Measurements from ENCODE around the gene SLC39A1.
"Not testable (repeated sequence)": the region's sequence is repeated elsewhere in the genome, so short reads cannot be mapped to it uniquely, and the experiment has no call there.

SLC39A1 gene

DNA sequence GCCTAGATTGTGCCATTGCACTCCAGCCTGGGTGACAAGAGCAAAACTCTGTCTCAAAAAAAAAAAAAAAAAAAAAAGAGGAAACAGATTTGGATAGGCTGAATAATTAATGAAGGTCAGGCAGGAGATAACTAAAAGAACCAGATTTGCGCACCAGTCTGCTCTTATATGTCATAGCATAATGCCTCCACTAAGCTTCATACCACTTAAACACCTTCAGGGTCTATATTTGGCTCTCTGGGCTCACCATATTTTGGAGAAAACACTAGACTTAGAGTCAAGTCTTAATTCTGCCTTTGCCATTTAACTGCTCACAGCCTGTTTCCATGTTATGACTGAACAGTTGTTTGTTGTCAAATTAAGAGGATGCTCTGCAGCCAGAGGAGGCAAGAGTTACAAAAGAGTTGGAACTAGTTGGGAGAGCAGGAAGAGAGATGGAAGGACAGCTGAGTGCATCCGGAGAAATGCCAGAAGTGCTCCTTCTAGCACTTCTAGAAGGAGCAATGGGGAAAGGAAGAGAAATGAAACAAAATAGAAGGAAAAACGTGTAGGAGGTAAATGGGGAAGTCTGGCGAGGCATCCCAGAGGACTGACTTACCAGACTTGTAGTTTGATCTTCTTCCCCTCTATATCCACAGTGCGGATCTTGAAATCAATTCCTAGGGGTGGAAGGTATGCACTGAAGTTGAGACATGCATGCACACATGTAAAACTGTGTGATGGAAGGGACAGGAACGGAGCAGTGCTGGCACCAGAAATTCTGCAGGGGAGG, 21.0 kb upstream of the SLC39A1 start:
- no peak overlapping the region for H3K27ac ChIP-seq
- TF ChIP-seq, protein P1, sequence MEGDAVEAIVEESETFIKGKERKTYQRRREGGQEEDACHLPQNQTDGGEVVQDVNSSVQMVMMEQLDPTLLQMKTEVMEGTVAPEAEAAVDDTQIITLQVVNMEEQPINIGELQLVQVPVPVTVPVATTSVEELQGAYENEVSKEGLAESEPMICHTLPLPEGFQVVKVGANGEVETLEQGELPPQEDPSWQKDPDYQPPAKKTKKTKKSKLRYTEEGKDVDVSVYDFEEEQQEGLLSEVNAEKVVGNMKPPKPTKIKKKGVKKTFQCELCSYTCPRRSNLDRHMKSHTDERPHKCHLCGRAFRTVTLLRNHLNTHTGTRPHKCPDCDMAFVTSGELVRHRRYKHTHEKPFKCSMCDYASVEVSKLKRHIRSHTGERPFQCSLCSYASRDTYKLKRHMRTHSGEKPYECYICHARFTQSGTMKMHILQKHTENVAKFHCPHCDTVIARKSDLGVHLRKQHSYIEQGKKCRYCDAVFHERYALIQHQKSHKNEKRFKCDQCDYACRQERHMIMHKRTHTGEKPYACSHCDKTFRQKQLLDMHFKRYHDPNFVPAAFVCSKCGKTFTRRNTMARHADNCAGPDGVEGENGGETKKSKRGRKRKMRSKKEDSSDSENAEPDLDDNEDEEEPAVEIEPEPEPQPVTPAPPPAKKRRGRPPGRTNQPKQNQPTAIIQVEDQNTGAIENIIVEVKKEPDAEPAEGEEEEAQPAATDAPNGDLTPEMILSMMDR (conservative IDR thresholded peaks at IDR 0.05): no peak

DNA sequence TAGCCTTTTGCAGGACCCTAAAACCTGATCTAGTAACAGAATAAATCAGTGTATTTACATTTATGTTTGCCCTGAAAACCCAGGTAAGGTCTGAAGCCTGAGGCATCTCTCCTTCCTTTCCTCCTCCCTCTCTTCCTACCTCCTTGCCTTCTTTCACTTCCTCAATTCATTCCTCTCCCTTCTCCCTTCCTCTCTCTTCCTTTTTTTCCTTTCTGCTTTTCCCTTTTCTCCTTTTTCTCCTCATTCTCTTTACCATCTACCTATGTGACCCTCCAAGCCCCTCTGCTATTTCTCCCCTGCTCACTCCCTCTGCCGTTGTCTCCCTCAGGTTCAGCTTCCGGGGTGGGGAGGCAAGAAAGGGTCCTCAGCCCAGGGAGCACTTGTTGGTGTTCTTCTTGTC, 18.4 kb upstream of the SLC39A1 start:
- not testable (repeated sequence) for H3K27ac ChIP-seq

DNA sequence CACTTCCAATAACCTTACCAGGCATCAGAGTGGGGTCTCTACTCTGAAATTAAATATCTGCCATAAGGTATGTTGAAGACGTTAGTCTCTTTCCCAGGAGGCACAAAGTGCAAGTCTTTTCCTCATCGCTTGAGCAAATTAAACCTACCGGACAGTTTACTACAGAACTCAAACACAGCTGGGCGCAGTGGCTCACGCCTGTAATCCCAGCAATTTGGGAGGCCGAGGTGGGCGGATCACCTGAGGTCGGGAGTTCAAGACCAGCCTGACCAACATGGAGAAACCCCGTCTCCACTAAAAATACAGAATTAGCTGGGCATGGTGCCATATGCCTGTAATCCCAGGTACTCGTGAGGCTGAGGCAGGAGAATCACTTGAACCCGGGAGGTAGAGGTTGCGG, 15.8 kb upstream of the SLC39A1 start:
- peak overlapping the region; percentile 96 for H3K27ac ChIP-seq

DNA sequence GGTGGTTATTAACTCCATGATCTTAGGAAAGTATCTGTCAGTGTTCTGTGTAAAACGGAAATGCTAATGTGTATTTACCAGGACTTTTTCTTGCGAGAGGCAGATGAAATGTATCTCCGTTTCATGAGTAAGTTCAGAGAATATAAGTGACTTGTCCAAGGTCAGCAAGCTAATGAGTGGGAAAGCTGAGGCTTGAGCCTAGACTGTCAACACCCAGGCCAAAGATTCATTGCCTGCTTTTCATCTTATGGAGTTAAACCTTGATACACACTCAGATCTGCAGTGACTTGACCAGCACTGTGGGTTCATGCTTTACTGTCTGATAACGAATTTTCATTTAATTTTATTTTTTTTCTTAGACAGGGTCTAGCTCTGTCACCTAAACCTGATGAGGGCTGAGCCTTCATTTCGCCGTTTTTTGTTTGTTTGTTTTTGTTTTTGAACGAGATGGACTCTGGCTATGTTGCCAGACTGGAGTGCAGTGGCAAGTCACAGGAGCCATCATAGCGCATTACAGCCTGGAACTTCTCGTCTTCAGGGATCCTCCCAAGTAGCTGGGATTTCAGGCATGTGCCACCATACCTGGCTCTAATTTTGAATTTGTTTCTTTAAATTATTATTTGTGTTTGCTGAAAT, 15.1 kb upstream of the SLC39A1 start:
- H3K27ac ChIP-seq: peak overlapping the region; percentile 96
- TF ChIP-seq, protein P1 (conservative IDR thresholded peaks at IDR 0.05): no peak

DNA sequence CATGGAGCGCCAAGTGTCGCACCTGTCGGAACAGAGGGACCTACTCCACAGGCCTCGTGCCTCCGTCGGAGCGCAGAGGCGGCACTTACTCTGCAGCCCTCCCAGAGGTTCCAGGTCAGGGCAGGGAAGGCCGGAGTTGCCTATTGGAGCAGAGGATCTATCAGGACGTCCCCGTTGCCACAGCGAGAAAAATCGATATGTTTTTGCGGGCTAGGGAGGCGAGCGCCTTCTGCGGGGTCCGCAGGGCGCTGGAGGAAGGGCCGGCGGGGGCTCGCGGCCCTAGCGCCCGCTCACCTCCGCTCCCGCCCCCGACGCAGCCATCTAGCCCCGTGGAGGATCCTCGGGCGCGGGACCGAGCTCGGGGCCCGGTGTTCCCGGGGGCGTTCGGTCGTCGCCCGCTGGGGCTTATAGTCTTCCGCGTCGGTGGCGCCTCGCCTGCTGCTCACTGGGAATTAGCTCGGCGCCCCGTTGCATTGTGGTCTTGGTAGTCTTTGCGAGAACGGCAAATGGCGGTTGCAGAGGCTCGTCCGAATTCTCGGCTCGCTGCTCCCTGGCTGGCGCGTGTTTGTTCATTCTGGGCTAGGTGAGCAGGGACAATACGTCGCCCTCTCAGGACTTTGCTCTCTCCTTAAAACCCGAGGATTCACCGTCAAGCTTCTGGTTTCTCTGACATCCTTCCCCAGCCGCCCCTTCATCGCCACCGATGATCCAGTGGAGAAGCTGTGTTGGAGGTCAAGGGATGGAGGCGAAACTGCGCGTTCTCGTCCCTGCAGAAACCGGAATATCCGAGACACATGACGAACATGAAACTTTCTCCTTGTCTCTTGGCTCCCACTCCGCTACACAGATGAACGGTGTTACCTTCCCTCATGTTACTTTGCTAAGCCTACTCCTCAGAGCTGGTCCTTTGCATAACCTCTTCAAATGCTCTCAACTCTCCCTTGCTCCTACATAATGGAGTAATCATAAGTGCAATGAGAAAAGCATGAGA, 14.2 kb upstream of the SLC39A1 start, which contains the start of gene JTB:
TSS of gene JTB (minus strand) at position 425 of the 991 bp plus-strand sequence. CDS start at position 3, 422 bp downstream.
- peak within 1 kb of the TSS; percentile 96 for H3K27ac ChIP-seq
- TF ChIP-seq, protein P1 (conservative IDR thresholded peaks at IDR 0.05): no peak

DNA sequence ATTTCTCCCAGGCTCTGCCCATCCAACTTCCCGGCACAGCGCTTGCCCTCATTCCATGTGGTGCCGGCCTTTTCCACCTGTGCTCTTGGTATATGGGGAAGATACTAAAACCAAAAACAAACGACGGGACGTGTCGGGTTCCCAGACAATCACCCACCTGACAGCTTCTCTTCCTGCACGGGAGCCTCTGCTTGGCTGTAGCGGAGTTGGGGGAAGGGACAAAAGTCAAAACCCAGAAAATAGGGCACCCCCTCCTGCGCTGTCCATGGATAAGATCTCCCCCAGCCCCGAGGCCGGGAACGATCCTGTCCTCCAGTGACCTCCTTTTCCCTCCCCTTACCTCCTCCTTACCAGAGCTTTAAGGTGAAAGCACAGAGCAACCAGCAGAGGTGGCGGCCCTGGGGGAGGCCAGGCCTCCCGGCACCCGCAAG, 13.5 kb upstream of the SLC39A1 start:
- H3K27ac ChIP-seq: peak overlapping the region; percentile 96
- TF ChIP-seq, protein P1 (conservative IDR thresholded peaks at IDR 0.05): no peak

DNA sequence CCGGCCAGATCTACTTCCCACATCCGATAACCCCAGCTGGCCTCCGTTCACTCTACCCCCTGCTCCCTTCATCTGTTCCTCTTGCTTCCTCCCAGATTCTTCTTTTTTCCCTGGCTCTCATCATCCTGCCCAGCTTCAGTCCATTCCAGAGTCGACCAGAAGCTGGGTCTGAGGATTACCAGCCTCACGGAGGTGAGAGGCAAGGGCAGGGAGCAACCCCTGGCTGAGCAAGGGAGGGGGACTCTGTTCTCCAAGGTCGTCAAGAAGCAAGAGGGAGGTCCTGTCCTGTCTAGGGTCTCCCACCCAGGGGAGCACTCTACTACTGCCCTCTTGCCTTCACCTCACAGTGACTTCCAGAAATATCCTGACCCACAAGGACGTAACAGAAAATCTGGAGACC, 10.2 kb upstream of the SLC39A1 start:
- no peak overlapping the region; the same call in 1 of the 2 replicates for H3K27ac ChIP-seq
- TF ChIP-seq, protein P1 (conservative IDR thresholded peaks at IDR 0.05): no peak

DNA sequence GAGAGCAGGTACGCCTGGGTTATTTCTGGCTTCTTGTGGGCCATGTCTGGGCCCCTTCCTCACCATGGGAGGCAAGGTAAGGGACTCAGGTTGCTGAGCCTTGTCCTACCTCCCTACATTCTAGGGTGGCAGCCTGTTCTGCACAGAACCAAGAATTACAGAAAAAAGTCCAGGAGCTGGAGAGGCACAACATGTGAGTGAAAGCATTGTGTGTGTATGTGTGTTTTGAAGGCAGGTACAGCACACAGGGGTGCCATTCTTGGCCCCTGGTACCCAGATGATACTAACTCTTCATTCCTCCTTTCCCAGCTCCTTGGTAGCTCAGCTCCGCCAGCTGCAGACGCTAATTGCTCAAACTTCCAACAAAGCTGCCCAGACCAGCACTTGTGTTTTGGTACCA, 9.7 kb upstream of the SLC39A1 start:
- TF ChIP-seq, protein P1 (conservative IDR thresholded peaks at IDR 0.05): no peak
- H3K27ac ChIP-seq: no peak overlapping the region; the same call in 1 of the 2 replicates

Data from VCaP (cell line).